ENCODE measurements around the gene RPS4Y1.
"Not testable (repeated sequence)": the region's sequence is repeated elsewhere in the genome, so short reads cannot be mapped to it uniquely, and the experiment has no call there.

Gene RPS4Y1

GRCh38 chrY:2868035-2868607, 26.7 kb downstream of the RPS4Y1 start:
- Histone ChIP-seq H4K8ac (ENCODE audit: low read length) (no peak overlapping the region), H2BK12ac (ENCODE audit: low read length in 2 of 2) (no peak overlapping the region), H3K36me3 (ENCODE audit: control insufficient read depth in 1 of 2, insufficient read depth in 2 of 2, low read depth in 1 of 2, low read length in 2 of 2) (peaks cover 0 to 12% of the 10 kb centered on the region in 2 experiments), H4K91ac (ENCODE audit: low read length) (no peak overlapping the region), H3K14ac (ENCODE audit: low read length in 2 of 2) (no peak overlapping the region), H2AFZ (ENCODE audit: low read depth, low read length) (no peak overlapping the region), H3K4ac (ENCODE audit: low read depth in 1 of 2, low read length in 2 of 2) (no peak overlapping the region), H2AK5ac (ENCODE audit: low read length, severe bottlenecking) (no peak overlapping the region), H3K9me3 (ENCODE audit: control insufficient read depth, low read length) (no peaks in the 10 kb centered on the region), H3K18ac (ENCODE audit: low read depth in 1 of 2, low read length in 2 of 2) (no peak overlapping the region), H2BK5ac (ENCODE audit: low read depth, low read length, poor library complexity, severe bottlenecking) (no peak overlapping the region), H3K27ac (ENCODE audit: low read length, poor library complexity, severe bottlenecking) (no peak overlapping the region), H3K4me1 (ENCODE audit: control insufficient read depth, insufficient read depth, low read depth, low read length) (no peaks in the 10 kb centered on the region), H3K4me3 (ENCODE audit: insufficient read depth in 1 of 2, low read depth in 1 of 2, low read length in 2 of 2) (no peak overlapping the region), H2BK15ac (ENCODE audit: low read depth, poor library complexity, severe bottlenecking) (no peak overlapping the region), H3K23ac (ENCODE audit: low read length in 2 of 2) (no peak overlapping the region), H3K79me1 (replicated peaks; ENCODE audit: low read length, poor library complexity, severe bottlenecking) (peaks cover 6% of the 10 kb centered on the region), H2BK120ac (ENCODE audit: low read depth, low read length) (no peak overlapping the region), H3K4me2 (ENCODE audit: low read length, poor library complexity, severe bottlenecking) (no peak overlapping the region), H3K27me3 (ENCODE audit: control insufficient read depth in 1 of 2, insufficient read depth in 1 of 2, low read length in 2 of 2) (no peaks in the 10 kb centered on the region), H3K9ac (ENCODE audit: low read length) (no peak overlapping the region)
- WGBS: 98% methylated on average over 6 of the region's 8 CpGs
- no peak for DNase-seq

GRCh38 chrY:2872234-2872633, 30.8 kb downstream of the RPS4Y1 start:
- H3K18ac ChIP-seq (ENCODE audit: low read depth in 1 of 2, low read length in 2 of 2); H3K4ac ChIP-seq (ENCODE audit: low read depth in 1 of 2, low read length in 2 of 2); H3K9me3 ChIP-seq (ENCODE audit: control insufficient read depth, low read length); H3K79me1 ChIP-seq (replicated peaks; ENCODE audit: low read length, poor library complexity, severe bottlenecking); H3K4me2 ChIP-seq (ENCODE audit: low read length, poor library complexity, severe bottlenecking); H3K27me3 ChIP-seq (ENCODE audit: control insufficient read depth in 1 of 2, insufficient read depth in 1 of 2, low read length in 2 of 2); H4K8ac ChIP-seq (ENCODE audit: low read length); H2BK5ac ChIP-seq (ENCODE audit: low read depth, low read length, poor library complexity, severe bottlenecking); H2BK12ac ChIP-seq (ENCODE audit: low read length in 2 of 2); H3K4me3 ChIP-seq (ENCODE audit: insufficient read depth in 1 of 2, low read depth in 1 of 2, low read length in 2 of 2); DNase-seq; H2BK15ac ChIP-seq (ENCODE audit: low read depth, poor library complexity, severe bottlenecking); H2AK5ac ChIP-seq (ENCODE audit: low read length, severe bottlenecking); H3K4me1 ChIP-seq (ENCODE audit: control insufficient read depth, insufficient read depth, low read depth, low read length); H3K27ac ChIP-seq (ENCODE audit: low read length, poor library complexity, severe bottlenecking); H3K14ac ChIP-seq (ENCODE audit: low read length in 2 of 2); H2BK120ac ChIP-seq (ENCODE audit: low read depth, low read length); H2AFZ ChIP-seq (ENCODE audit: low read depth, low read length); H3K9ac ChIP-seq (ENCODE audit: low read length); H3K23ac ChIP-seq (ENCODE audit: low read length in 2 of 2); H4K91ac ChIP-seq (ENCODE audit: low read length): not testable (repeated sequence)
- peaks cover 0 to 12% of the 10 kb centered on the region in 2 experiments for H3K36me3 ChIP-seq (ENCODE audit: control insufficient read depth in 1 of 2, insufficient read depth in 2 of 2, low read depth in 1 of 2, low read length in 2 of 2)
- 100% methylated on average over 6 of the region's 9 CpGs for WGBS

GRCh38 chrY:2874211-2874610, 32.8 kb downstream of the RPS4Y1 start:
- no peak overlapping the region for H2BK12ac ChIP-seq (ENCODE audit: low read length in 2 of 2)
- no peaks in the 10 kb centered on the region for H3K79me1 ChIP-seq (replicated peaks; ENCODE audit: low read length, poor library complexity, severe bottlenecking)
- H2AK5ac ChIP-seq (ENCODE audit: low read length, severe bottlenecking): no peak overlapping the region
- H2BK15ac ChIP-seq (ENCODE audit: low read depth, poor library complexity, severe bottlenecking): no peak overlapping the region
- H2AFZ ChIP-seq (ENCODE audit: low read depth, low read length): no peak overlapping the region
- H3K9ac ChIP-seq (ENCODE audit: low read length): no peak overlapping the region
- no peak overlapping the region for H4K91ac ChIP-seq (ENCODE audit: low read length)
- H3K4me1 ChIP-seq (ENCODE audit: control insufficient read depth, insufficient read depth, low read depth, low read length): no peaks in the 10 kb centered on the region
- H3K27me3 ChIP-seq (ENCODE audit: control insufficient read depth in 1 of 2, insufficient read depth in 1 of 2, low read length in 2 of 2): no peaks in the 10 kb centered on the region
- H3K4ac ChIP-seq (ENCODE audit: low read depth in 1 of 2, low read length in 2 of 2): no peak overlapping the region
- peak overlapping the region; percentile 17 for H3K27ac ChIP-seq (ENCODE audit: low read length, poor library complexity, severe bottlenecking)
- no peak overlapping the region for H3K4me2 ChIP-seq (ENCODE audit: low read length, poor library complexity, severe bottlenecking)
- DNase-seq: no peak
- H3K4me3 ChIP-seq (ENCODE audit: insufficient read depth in 1 of 2, low read depth in 1 of 2, low read length in 2 of 2): no peak overlapping the region
- H3K36me3 ChIP-seq (ENCODE audit: control insufficient read depth in 1 of 2, insufficient read depth in 2 of 2, low read depth in 1 of 2, low read length in 2 of 2): peaks cover 0 to 3% of the 10 kb centered on the region in 2 experiments
- H3K14ac ChIP-seq (ENCODE audit: low read length in 2 of 2): no peak overlapping the region
- H3K9me3 ChIP-seq (ENCODE audit: control insufficient read depth, low read length): no peaks in the 10 kb centered on the region
- no peak overlapping the region for H3K23ac ChIP-seq (ENCODE audit: low read length in 2 of 2)
- no peak overlapping the region for H3K18ac ChIP-seq (ENCODE audit: low read depth in 1 of 2, low read length in 2 of 2)
- H4K8ac ChIP-seq (ENCODE audit: low read length): no peak overlapping the region
- no peak overlapping the region for H2BK5ac ChIP-seq (ENCODE audit: low read depth, low read length, poor library complexity, severe bottlenecking)
- H2BK120ac ChIP-seq (ENCODE audit: low read depth, low read length): no peak overlapping the region
- 80% methylated on average over 1 of the region's 1 CpG for WGBS

- no peaks in the 10 kb centered on the region for H3K79me1 ChIP-seq (replicated peaks; ENCODE audit: low read length, poor library complexity, severe bottlenecking)
- no CpG with 5 or more reads among the region's 1 CpG for WGBS
Observed at GRCh38 chrY:2883561-2883960, 42.2 kb downstream of the RPS4Y1 start.

More at GRCh38 chrY:2883561-2883960, 42.2 kb downstream of the RPS4Y1 start:
- H2AK5ac ChIP-seq (ENCODE audit: low read length, severe bottlenecking): no peak overlapping the region
- H3K9me3 ChIP-seq (ENCODE audit: control insufficient read depth, low read length): no peaks in the 10 kb centered on the region
- H2AFZ ChIP-seq (ENCODE audit: low read depth, low read length): no peak overlapping the region
- H3K4me1 ChIP-seq (ENCODE audit: control insufficient read depth, insufficient read depth, low read depth, low read length): no peaks in the 10 kb centered on the region
- no peak overlapping the region for H2BK15ac ChIP-seq (ENCODE audit: low read depth, poor library complexity, severe bottlenecking)
- no peak overlapping the region for H3K18ac ChIP-seq (ENCODE audit: low read depth in 1 of 2, low read length in 2 of 2)
- no peak overlapping the region for H3K14ac ChIP-seq (ENCODE audit: low read length in 2 of 2)
- H3K9ac ChIP-seq (ENCODE audit: low read length): no peak overlapping the region
- H3K4ac ChIP-seq (ENCODE audit: low read depth in 1 of 2, low read length in 2 of 2): no peak overlapping the region
- no peak for DNase-seq
- H2BK5ac ChIP-seq (ENCODE audit: low read depth, low read length, poor library complexity, severe bottlenecking): no peak overlapping the region
- no peak overlapping the region for H3K27ac ChIP-seq (ENCODE audit: low read length, poor library complexity, severe bottlenecking)
- H3K27me3 ChIP-seq (ENCODE audit: control insufficient read depth in 1 of 2, insufficient read depth in 1 of 2, low read length in 2 of 2): no peaks in the 10 kb centered on the region
- H3K4me2 ChIP-seq (ENCODE audit: low read length, poor library complexity, severe bottlenecking): no peak overlapping the region
- H3K23ac ChIP-seq (ENCODE audit: low read length in 2 of 2): no peak overlapping the region
- H2BK120ac ChIP-seq (ENCODE audit: low read depth, low read length): no peak overlapping the region
- no peaks in the 10 kb centered on the region for H3K36me3 ChIP-seq (ENCODE audit: control insufficient read depth in 1 of 2, insufficient read depth in 2 of 2, low read depth in 1 of 2, low read length in 2 of 2)
- no peak overlapping the region for H2BK12ac ChIP-seq (ENCODE audit: low read length in 2 of 2)
- no peak overlapping the region for H4K91ac ChIP-seq (ENCODE audit: low read length)
- no peak overlapping the region for H4K8ac ChIP-seq (ENCODE audit: low read length)
- no peak overlapping the region for H3K4me3 ChIP-seq (ENCODE audit: insufficient read depth in 1 of 2, low read depth in 1 of 2, low read length in 2 of 2)
